ENCODE results near the gene SYT1.
"Not testable (repeated sequence)": the region's sequence is repeated elsewhere in the genome, so short reads cannot be mapped to it uniquely, and the experiment has no call there.

The SYT1 gene

GRCh38 chr12:79426121-79426520, 561.5 kb downstream of the SYT1 start:
- no peak for TF ChIP-seq CTCF (conservative IDR thresholded peaks at IDR 0.05; ENCODE audit: control insufficient read depth, insufficient read depth, low read depth, low read length)
- no peak for DNase-seq (ENCODE audit: low read depth)
- H3K4me3 ChIP-seq (ENCODE audit: control insufficient read depth, low read depth, low read length), result no peak overlapping the region

- not testable (repeated sequence) for H3K4me3 ChIP-seq (ENCODE audit: control insufficient read depth, low read depth, low read length); DNase-seq (ENCODE audit: low read depth)
Measured at GRCh38 chr12:79426744-79427143, 562.2 kb downstream of the SYT1 start.

GRCh38 chr12:79433465-79434072, 569.0 kb downstream of the SYT1 start:
- H3K4me3 ChIP-seq (ENCODE audit: control insufficient read depth, low read depth, low read length), result no peak overlapping the region
- no peak for DNase-seq (ENCODE audit: low read depth)
- no peak for TF ChIP-seq CTCF (conservative IDR thresholded peaks at IDR 0.05; ENCODE audit: control insufficient read depth, insufficient read depth, low read depth, low read length)

GRCh38 chr12:79434561-79434960, 570.0 kb downstream of the SYT1 start:
- DNase-seq (ENCODE audit: low read depth), result no peak
- H3K4me3 ChIP-seq (ENCODE audit: control insufficient read depth, low read depth, low read length), result no peak overlapping the region
- no peak for TF ChIP-seq CTCF (conservative IDR thresholded peaks at IDR 0.05; ENCODE audit: control insufficient read depth, insufficient read depth, low read depth, low read length)

- DNase-seq (ENCODE audit: low read depth), result no peak
- no peak for TF ChIP-seq CTCF (conservative IDR thresholded peaks at IDR 0.05; ENCODE audit: control insufficient read depth, insufficient read depth, low read depth, low read length)
- no peak overlapping the region for H3K4me3 ChIP-seq (ENCODE audit: control insufficient read depth, low read depth, low read length)
Measured at GRCh38 chr12:79435742-79436141, 571.2 kb downstream of the SYT1 start.

GRCh38 chr12:79438480-79439174, 574.1 kb downstream of the SYT1 start:
- no peak for TF ChIP-seq CTCF (conservative IDR thresholded peaks at IDR 0.05; ENCODE audit: control insufficient read depth, insufficient read depth, low read depth, low read length)
- H3K4me3 ChIP-seq (ENCODE audit: control insufficient read depth, low read depth, low read length), result no peak overlapping the region
- no peak for DNase-seq (ENCODE audit: low read depth)

GRCh38 chr12:79439175-79439825, 574.7 kb downstream of the SYT1 start:
- no peak overlapping the region for H3K4me3 ChIP-seq (ENCODE audit: control insufficient read depth, low read depth, low read length)
- no peak for DNase-seq (ENCODE audit: low read depth)
- TF ChIP-seq CTCF (conservative IDR thresholded peaks at IDR 0.05; ENCODE audit: control insufficient read depth, insufficient read depth, low read depth, low read length), result no peak
